Measurements from ENCODE around the gene NCR1. TPM values are rescaled to one million over a fixed set of nuclear protein-coding genes. Genes with fewer than 3 reads are reported as not detected.

NCR1 gene
- total and polyA plus RNA-seq, 2 donors (not counting 1 experiment from before 2014, with no cell fraction given): 2.4 TPM; not detected in 1

DNA sequence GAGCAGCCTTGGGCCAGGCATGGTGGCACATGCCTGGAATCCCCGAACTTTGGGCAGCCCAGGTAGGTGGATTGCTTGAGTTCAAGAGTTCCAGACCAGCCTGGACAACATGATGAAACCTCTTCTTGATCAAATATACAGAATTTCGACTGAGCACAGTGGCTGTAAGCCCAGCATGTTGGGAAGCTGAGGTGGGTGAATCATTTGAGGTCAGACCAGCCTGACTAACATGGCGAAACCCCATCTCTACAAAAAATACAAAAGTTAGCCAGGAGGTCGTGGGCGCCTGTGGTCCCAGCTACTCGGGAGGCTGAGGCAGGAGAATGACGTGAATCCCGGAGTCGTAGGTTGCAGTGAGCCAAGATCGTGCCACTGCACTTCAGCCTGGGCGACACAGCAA lies 49.4 kb downstream of the NCR1 start:
- peaks cover 23 to 27% of the 10 kb centered on the region in 2 donors for H3K4me1 ChIP-seq (ENCODE audit: control insufficient read depth in 2 of 2, insufficient read depth in 2 of 2, low read length in 2 of 2)
- ChIA-PET CTCF (no interaction called here), POLR2A (no interaction called here)
- no peak overlapping the region for H3K4me2 ChIP-seq (replicated peaks; ENCODE audit: low read depth, low read length, poor library complexity, severe bottlenecking)
- no peak overlapping the region for H2AFZ ChIP-seq (ENCODE audit: insufficient read depth, low read depth, low read length, poor library complexity, severe bottlenecking)
- 94% methylated on average over 11 of the region's 11 CpGs for WGBS (ENCODE audit: insufficient coverage)
- intact Hi-C loops (cut with micrococcal nuclease): no loop called here
- no peaks in the 10 kb centered on the region for H3K27me3 ChIP-seq (replicated peaks in 1 of 4; ENCODE audit: control extremely low read depth in 1 of 4, control insufficient read depth in 3 of 4, insufficient read depth in 4 of 4, low read length in 3 of 4)
- no peaks in the 10 kb centered on the region for H3K79me2 ChIP-seq (ENCODE audit: control insufficient read depth, insufficient read depth, low read length)
- H3K27ac ChIP-seq (ENCODE audit: low read length in 2 of 2): no peak overlapping the region
- H3K9me3 ChIP-seq (ENCODE audit: control extremely low read depth in 1 of 3, control insufficient read depth in 2 of 3, insufficient read depth in 1 of 3, low read length in 2 of 3): peaks cover 0 to 17% (median 4%) of the 10 kb centered on the region in 3 donors
- Mint-ChIP-seq H3K4me1 (peaks cover 24% of the 10 kb centered on the region), H3K27ac (no peak overlapping the region), H3K4me3 (no peak overlapping the region), H3K27me3 (peaks cover 4% of the 10 kb centered on the region), H3K9me3 (ENCODE audit: insufficient read depth) (no peaks in the 10 kb centered on the region)
- no peak for DNase-seq
- no peak overlapping the region for H3K4me3 ChIP-seq (ENCODE audit: control extremely low read depth in 1 of 5, extremely low read depth in 1 of 5, insufficient read depth in 1 of 5, low read depth in 2 of 5, low read length in 4 of 5)
- no peak for ATAC-seq (ENCODE audit: low read depth)
- H3K9ac ChIP-seq (ENCODE audit: low read length): no peak overlapping the region
- no peaks in the 10 kb centered on the region for H3K36me3 ChIP-seq (replicated peaks in 1 of 2; ENCODE audit: control extremely low read depth in 1 of 2, control insufficient read depth in 1 of 2, extremely low read depth in 1 of 2, insufficient read depth in 2 of 2, low read length in 1 of 2)
- TF ChIP-seq EZH2 (IDR thresholded peaks at IDR 0.05; ENCODE audit: borderline replicate concordance, insufficient read depth, low read depth, low read length, poor library complexity, severe bottlenecking): no peak
- TF ChIP-seq, protein P1, sequence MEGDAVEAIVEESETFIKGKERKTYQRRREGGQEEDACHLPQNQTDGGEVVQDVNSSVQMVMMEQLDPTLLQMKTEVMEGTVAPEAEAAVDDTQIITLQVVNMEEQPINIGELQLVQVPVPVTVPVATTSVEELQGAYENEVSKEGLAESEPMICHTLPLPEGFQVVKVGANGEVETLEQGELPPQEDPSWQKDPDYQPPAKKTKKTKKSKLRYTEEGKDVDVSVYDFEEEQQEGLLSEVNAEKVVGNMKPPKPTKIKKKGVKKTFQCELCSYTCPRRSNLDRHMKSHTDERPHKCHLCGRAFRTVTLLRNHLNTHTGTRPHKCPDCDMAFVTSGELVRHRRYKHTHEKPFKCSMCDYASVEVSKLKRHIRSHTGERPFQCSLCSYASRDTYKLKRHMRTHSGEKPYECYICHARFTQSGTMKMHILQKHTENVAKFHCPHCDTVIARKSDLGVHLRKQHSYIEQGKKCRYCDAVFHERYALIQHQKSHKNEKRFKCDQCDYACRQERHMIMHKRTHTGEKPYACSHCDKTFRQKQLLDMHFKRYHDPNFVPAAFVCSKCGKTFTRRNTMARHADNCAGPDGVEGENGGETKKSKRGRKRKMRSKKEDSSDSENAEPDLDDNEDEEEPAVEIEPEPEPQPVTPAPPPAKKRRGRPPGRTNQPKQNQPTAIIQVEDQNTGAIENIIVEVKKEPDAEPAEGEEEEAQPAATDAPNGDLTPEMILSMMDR (IDR thresholded peaks at IDR 0.05): no peak
- no peaks in the 10 kb centered on the region for H4K20me1 ChIP-seq (ENCODE audit: control insufficient read depth, insufficient read depth, low read length, poor library complexity, severe bottlenecking)

DNA sequence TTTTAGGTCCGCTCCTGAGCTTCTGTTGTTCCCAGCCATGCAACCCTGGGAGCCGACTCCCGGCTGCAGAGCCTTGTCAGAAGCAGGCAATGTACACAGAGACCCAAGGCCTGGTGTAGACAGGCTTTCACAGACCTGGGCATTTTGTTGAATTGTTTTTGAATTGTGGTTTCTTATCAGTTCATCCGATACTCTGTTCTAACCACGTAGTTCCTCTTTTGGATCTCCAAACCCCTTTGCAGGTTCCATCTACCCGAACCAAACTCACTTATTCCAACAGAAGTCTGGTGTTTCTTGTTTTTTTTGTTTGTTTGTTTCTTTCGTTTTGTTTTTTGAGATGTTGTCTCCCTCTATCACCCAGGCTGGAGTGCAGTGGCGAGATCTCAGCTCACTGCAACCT lies 53.9 kb downstream of the NCR1 start:
- H2AFZ ChIP-seq (ENCODE audit: insufficient read depth, low read depth, low read length, poor library complexity, severe bottlenecking): no peak overlapping the region
- H3K9me3 Mint-ChIP-seq (ENCODE audit: insufficient read depth): no peaks in the 10 kb centered on the region

More for the DNA sequence above, 53.9 kb downstream of the NCR1 start:
- Histone ChIP-seq H3K9me3 (ENCODE audit: control extremely low read depth in 1 of 3, control insufficient read depth in 2 of 3, insufficient read depth in 1 of 3, low read length in 2 of 3) (peaks cover 0 to 42% (median 4%) of the 10 kb centered on the region in 3 donors), H3K27ac (ENCODE audit: low read length in 2 of 2) (no peak overlapping the region), H3K27me3 (replicated peaks in 1 of 4; ENCODE audit: control extremely low read depth in 1 of 4, control insufficient read depth in 3 of 4, insufficient read depth in 4 of 4, low read length in 3 of 4) (no peaks in the 10 kb centered on the region), H3K4me3 (ENCODE audit: control extremely low read depth in 1 of 5, extremely low read depth in 1 of 5, insufficient read depth in 1 of 5, low read depth in 2 of 5, low read length in 4 of 5) (peak overlapping the region in 2 of 5 experiments; percentile 9 to 57), H4K20me1 (ENCODE audit: control insufficient read depth, insufficient read depth, low read length, poor library complexity, severe bottlenecking) (no peaks in the 10 kb centered on the region), H3K4me1 (ENCODE audit: control insufficient read depth in 2 of 2, insufficient read depth in 2 of 2, low read length in 2 of 2) (peaks cover 21 to 26% of the 10 kb centered on the region in 2 donors), H3K9ac (ENCODE audit: low read length) (peak overlapping the region; percentile 44), H3K79me2 (ENCODE audit: control insufficient read depth, insufficient read depth, low read length) (no peaks in the 10 kb centered on the region), H3K4me2 (replicated peaks; ENCODE audit: low read depth, low read length, poor library complexity, severe bottlenecking) (peak overlapping the region; percentile 74), H3K36me3 (replicated peaks in 1 of 2; ENCODE audit: control extremely low read depth in 1 of 2, control insufficient read depth in 1 of 2, extremely low read depth in 1 of 2, insufficient read depth in 2 of 2, low read length in 1 of 2) (no peaks in the 10 kb centered on the region)
- Mint-ChIP-seq H3K4me3 (peak overlapping the region; percentile 86), H3K27ac (peak overlapping the region; percentile 73), H3K27me3 (no peaks in the 10 kb centered on the region), H3K4me1 (peaks cover 17% of the 10 kb centered on the region)
- intact Hi-C loops (cut with micrococcal nuclease): loop anchor here (1.0 kb wide), 1 partner anchor 22 kb away; no protein-coding TSS in a partner anchor
- 17% methylated on average over 1 of the region's 8 CpGs for WGBS (ENCODE audit: insufficient coverage)
- ChIA-PET CTCF (interaction anchor here (1.3 kb wide), 1 partner anchor 13 kb away, joined by 4 read pairs; the partner anchor contains the start of gene NLRP7), POLR2A (interaction anchor here (0.6 kb wide), 1 partner anchor 10 kb away, joined by 4 read pairs; no protein-coding TSS in a partner anchor)
- DNase-seq: peak; percentile 69
- ATAC-seq (ENCODE audit: low read depth): peak; percentile 70
- TF ChIP-seq, protein P1 (IDR thresholded peaks at IDR 0.05): no peak
- no peak for TF ChIP-seq EZH2 (IDR thresholded peaks at IDR 0.05; ENCODE audit: borderline replicate concordance, insufficient read depth, low read depth, low read length, poor library complexity, severe bottlenecking)

Measured in B cell (primary cell).